Stimulated activated CD4-positive, alpha-beta T cell treated with anti-CD3 and anti-CD28 coated beads, Interleukin-2, amount 100 ng/mL, for 4 hours (primary cell): Measurements from ENCODE around the gene LARP4B.
"Not testable (repeated sequence)": the region's sequence is repeated elsewhere in the genome, so short reads cannot be mapped to it uniquely, and the experiment has no call there.

ENCODE experiments used
- DNase-seq: peaks from one replicate; pipeline ENCODE4 v3.0.0-alpha.2; 2020; ENCODE audit warnings: low read depth

Gene LARP4B

DNA sequence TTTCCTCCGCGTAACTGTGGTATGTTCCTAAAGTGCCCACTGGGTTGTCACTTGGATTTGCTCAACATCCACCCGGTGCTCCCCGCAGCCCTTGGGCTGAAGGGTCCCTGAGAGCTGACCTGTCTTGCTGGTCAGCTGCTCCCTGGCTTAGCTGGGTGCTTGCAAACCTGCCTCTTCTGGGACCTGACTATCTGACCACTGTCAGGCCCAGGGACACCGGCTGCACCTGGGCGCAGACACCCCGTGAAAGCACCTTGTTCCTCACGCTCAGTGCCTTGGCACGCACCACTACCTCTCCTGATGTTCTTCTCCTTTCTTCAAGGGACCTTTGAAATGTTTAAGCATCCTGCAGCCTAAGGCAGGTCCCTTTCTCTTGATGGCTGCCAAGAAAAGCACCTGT lies 26.6 kb upstream of the LARP4B start:
- DNase-seq, result no peak

DNA sequence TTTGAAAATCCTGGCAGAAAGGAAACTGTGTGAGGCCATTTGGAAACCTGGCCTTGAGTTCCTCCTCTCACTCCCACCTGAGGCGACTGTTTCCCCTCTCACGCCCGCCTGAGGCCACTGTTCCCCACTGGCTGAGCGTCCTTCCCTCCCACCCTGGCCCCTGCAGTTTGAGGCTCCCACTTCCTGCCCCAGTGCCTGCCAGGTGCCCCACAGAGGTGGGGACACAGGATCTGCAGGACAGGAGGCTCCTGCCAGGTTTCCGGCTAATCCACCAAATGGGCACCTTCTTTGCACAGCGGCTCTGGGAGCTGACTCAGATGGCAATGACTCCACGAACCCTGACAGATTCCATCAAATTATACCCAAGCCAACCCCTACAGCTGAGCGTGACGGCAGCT lies 24.3 kb upstream of the LARP4B start:
- no peak for DNase-seq

DNA sequence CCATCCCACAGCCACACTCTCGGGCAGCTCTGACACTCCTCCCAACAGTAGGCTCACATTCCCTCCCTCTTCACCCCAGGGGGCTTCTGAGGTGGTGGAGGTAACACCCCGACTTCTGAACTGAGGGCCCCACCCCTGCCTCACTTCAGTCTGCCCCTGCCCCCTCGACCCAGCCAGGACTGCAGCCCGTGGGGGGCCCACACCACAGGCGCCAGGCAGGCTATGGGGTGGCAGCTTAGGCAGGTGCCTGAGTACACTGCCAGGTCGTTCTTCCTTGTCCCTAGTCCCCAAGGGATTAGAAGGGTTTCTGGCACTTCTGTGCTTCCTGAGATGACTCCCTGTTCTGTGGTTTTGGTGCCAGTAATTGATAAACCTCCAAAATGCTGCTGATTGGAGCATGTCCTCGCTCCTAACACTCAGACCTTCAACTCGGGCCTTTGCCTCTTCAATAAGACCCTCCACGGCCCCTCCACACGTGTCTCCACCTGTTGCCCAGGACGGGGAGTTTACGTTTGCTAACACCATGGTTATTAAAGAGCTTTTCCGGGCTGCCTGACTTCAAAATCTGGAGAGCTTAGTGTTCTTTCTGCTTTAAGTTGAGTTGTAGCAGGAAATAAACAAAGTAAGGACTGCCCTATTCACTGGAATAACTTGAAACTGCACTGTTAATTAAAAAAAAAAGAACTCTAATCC lies 23.8 kb upstream of the LARP4B start:
- no peak for DNase-seq

DNA sequence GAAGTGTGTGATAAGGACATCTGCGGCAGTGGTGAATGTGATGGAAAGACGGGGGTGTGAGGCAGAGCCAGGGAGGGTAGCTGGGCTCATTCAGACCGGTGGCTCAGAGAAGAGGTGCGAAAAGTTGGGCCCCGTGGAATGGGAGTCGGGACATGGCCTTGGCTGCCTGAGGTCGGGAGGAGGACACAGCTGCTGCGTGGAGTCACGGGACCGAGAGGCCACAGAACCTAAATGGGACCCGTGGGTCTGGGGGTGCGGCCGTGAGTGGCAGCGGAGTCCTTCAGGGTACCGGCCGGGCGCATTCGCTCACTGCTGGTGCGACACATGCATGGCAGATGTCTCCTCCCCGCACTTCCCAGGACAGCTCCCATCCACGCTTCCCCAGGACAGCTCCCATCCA lies 22.9 kb upstream of the LARP4B start:
- DNase-seq, result no peak

DNA sequence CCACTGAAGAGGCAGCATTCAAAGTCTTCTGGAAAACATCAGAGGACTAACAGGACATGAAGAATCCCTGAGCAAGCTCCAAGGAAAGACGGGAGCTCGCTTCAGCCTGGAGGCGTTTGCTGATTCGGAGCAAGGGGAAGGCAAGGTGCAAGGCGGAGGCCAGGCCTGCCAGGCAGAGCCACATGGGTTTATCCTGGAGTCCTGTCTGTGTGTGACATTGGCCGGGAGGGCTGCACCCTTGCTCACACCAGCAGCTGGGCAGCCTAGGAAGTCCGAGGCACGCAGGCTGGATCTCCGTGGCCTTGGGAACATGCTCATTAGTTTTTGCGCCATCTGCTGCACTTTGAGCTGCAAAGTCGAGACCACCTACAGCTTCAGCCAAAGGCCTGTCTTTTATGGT lies 22.3 kb upstream of the LARP4B start:
- no peak for DNase-seq

DNA sequence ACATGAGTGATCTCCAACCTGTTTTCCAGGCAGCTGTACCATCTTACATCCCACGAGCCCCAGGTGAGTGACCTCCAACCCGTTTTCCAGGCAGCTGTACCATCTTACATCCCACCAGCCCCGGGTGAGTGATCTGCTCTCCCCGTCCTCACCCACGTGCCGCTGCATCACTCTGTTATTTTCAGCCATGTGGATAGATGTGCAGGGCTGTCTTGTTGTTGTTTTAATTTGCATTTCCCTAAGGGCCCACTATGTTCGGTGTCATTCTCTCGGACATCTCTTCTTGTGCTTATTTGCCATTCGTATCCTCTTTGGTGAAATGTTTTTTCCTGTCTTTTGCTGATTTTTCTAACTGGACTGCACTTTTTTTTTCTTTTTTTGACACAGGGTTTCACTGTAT lies 17.9 kb upstream of the LARP4B start:
- no peak for DNase-seq

DNA sequence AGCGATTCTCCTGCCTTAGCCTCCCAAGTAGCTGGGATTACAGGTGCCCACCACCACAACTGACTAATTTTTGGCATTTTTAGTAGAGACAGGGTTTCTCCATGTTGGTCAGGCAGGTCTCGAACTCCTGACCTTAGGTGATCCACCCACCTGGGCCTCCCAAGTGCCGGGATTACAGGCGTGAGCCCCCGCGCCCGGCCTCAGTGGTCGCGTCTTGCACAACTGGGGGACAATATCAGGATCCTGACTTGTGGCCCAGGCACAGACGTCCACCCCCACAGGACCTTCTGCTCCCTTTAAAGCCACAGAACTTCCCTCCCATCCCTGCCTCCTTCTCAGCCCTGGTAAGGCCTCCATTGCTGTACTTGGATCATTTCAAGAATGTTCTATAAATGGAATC lies 16.8 kb upstream of the LARP4B start:
- DNase-seq, result no peak

DNA sequence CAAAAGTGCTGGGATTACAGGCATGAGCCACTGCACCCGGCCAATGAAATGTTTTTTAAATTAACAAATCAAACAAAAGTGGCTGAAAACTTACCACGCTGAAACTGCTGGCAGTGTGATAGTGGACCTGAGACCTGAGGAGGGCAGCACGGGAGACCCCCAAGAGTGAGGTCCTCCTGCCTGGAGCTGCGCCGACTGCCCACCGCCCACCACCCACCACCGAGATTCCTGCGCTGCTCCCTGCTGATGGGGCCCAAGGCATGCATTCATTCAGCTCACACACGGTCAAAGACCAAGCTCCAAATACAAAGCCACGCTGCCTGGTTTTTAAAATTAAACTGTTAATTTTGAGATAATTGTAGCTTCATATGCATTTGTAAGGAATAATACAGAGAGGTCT lies 16.4 kb upstream of the LARP4B start:
- DNase-seq, result no peak

DNA sequence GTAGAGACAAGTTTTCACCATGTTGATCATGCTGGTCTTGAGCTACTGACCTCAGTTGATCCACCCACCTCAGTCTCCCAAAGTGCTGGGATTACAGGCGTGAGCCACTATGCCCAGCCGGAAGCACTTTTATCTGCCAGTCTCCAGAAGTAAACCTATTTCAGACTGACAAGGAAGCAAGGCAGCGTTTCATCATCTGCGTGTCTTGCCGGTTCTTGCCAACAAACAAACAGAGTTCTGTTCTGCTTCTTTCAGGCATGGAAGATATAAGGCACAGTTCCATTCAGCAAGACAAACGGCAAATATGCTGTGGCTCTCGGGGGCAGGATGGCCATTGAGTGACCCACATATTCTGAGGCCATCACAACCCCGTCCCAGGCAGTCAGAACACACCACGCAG lies 15.5 kb upstream of the LARP4B start:
- no peak for DNase-seq

DNA sequence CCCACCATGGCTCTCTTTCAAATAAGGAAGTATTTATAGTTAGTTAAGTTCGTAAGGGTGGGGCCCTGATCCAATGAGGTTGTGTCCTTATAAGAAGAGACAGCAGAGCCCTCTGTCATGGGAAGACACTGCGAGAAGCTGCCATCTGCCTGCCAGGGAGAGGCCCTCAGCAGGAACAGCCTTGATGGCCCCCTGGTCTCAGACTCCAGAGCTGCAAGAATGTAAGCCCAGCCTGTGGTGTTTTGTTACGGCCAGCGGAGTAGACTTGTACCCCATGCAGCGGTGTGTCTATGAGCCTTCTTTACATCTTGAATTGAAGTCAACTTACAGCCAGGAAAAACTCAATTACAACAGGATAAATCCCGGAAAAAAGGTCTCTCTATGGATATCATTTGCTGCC lies 14.3 kb upstream of the LARP4B start:
- DNase-seq, result no peak

DNA sequence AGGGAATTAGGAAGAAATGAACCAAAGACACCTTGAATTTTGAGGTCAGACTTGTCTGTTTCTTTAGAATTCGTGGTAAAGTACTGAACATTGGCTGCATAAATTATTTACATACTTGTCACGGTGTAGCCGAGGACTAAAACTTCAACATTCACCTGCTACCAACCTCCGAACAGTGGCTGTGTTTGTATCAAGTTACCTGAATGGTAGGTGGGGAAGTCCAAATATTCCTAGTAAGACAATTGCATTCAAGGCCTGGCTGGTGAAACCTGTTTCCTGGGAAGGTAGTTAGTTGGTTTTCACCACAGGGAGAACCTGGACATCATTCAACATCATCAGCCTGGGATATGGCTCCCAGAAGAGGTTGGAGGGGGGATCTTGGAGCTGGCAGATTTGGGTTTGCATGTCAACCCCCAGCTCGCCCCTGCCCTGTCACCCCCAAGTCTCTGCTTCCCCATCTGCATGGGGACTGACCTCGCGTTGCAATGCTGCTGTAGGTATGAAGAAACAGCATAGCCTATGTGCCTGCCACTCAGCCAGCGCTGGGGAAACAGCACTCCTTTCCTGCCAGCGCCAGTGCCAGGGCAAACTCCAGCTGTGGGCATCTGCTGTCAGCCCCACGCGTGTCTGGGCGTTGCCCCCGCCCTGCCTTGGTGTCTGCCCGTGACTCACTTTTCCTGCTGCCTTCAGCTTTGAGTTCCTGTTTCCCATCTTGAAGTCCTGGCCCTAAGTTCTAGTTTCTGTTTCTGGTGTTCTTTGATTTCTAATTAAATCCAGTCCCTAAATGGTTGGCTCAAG lies 12.7 kb upstream of the LARP4B start:
- peak; percentile 61 for DNase-seq

DNA sequence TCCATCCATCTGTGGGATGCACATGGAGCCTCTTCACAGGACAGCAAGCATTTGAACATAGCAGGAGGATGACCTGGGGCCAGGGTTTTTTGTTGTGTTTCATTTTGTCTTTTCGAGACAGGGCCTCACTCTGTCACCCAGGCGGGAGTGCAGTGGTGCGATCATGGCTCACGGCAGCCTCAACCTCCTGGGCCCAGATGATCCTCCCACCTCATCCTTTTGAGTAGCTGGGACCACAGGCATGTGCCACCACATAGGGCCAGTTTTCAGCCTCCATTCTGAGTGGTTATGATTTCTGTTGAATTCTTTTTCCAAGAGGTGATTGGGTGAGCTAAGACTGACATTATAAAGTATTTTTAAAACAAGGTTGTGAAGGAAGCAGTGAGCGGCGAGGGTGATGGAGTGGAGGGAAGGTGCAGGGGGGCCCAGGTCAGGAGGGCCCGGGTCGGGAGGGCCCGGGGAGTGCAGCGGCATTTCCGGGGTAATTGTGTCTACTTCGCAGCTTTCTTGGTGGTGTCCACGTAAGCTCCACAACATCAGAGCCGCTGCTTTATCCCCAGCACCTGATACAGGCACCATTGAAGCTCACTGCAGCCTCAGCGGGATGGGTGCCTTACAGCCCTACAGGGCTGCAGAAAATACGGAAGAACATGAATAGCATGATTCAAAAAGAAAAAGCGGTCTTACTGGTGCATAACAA lies 12.0 kb upstream of the LARP4B start:
- no peak for DNase-seq

DNA sequence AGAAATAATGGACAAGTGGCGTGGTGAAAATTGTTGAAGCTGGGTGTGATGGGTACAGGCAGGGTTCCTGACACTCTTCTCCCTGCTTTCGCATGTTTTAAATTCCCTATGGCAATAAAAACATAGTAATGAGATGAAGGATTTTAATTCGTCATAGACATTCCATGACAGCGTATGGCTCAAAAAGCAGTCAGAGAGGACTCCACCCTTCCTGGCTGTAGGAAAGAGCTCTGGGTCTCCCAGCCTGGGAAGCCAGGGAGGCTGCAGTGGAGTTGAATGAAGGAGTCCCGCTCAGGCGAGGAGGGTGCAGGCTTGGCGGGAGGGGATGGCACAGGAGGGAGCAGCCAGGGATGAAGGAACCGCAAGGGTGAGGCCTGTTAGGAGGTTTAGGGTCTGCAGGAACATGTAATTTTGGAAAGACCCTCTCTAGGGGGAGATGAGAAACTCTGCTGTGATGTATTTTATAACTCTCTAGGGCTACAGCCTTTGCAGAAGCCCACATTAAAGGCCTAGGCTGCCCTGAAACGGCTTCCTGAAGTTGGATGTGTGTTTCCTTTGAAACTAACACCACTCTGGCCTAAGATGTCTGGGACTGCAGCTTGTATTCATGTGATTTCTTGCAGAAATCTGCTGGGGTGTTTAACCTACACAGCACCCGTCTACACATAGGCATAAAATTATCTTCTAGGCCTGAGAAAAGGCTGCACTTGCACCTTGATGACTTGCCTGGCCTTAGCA lies 7.6 kb upstream of the LARP4B start:
- DNase-seq, result no peak

DNA sequence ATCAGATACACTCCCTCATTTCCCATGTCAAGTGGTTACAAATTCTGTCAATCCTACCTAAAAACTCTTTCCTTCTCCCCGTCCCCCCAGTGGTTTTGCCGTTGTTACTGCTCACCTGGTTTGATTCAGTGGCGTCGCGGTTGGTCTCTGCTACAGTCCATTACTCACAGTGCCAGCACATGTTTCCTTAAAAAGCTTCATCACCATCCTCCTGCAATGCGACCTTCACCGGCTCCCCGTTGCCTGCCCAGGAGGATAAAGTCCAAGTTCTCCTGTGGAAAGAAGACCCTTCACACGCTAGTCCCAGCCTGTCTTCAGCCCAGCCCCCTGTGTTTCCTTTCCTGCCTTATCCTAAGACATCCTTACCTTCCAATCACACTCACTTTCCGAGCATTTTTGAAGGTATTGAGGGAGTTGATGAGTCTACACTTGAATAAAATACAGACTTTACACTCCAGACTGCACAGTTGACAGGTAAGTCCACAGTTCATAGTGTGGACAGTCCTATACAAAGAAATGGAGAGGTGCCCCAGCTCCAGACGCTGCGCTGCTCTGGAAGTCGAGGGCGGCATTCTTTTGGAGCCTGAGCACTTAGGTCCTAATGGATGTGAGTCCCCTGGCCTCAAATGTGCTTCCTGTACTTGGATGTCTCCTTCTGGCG lies 3.4 kb upstream of the LARP4B start:
- no peak for DNase-seq

DNA sequence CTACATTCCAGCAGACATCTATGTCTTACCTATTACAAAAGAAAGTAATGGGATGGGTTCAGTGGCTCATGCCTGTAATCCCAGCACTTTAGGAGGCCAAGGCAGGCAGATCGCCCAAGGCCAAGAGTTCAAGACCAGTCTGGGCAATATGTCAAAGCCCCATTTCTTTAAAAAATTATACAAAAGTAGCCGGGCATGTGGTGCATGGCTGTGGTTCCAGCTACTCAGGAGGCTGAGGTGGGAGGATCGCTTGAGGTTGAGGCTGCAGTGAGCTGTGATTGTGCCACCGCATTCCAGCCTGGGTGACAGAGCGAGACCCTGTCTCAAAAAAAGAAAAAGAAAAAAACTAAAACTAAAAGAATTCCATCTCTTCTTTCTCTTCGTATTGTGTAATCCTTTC lies 2.7 kb upstream of the LARP4B start:
- not testable (repeated sequence) for DNase-seq

DNA sequence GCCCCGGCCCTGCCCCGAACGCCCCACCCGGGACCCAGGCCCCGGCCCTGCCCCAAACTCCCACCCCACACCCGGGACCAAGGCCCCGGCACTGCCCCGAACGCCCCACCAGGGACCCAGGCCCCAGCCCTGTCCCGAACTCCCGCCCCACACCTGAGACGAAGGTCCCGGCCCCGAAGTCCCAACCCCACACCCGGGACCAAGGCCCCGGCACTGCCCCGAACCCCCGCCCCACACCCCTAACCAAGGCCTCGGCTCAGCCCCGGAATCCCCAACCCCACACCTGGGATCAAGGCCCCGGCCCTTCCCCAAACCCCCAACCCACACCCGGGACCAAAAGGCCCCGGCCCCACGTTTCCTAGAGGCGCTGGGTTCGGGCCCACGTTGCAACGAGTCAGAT lies 1.1 kb upstream of the LARP4B start:
- no peak for DNase-seq

DNA sequence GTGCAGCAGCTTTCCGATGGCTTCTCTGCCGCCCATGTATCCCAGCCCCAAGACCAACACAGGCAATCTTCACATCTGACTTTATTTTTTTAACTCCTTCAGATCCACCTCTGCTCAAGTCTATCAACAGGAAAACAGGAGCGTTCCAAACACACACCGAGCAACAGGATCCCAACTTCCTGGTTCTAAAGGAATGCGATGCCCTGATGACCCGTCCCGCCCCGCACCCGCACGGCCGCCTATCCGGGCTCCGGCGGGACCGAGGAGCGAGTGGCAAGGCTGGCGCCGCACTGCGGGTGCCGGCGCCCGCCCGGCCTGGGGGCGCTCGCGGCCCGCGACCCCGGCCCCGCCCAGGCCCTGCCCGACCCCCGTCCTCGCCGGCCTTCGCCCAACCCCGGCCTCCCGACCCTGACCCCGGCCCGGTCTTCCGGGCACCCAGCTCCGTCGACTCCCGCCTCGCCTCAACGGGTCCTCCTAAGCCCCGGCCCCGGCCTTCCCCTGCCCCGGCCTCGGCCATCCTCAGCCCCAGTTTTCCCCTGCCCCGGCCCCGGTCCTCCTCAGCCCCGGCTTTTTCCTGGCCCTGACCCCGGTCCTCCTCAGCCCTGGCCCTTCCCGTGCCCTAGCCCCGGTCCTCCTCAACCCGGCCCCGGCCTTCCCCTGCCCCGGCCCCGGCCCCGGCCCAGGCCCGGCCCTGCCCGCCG lies 730 bp downstream of the LARP4B start:
- DNase-seq, result no peak

DNA sequence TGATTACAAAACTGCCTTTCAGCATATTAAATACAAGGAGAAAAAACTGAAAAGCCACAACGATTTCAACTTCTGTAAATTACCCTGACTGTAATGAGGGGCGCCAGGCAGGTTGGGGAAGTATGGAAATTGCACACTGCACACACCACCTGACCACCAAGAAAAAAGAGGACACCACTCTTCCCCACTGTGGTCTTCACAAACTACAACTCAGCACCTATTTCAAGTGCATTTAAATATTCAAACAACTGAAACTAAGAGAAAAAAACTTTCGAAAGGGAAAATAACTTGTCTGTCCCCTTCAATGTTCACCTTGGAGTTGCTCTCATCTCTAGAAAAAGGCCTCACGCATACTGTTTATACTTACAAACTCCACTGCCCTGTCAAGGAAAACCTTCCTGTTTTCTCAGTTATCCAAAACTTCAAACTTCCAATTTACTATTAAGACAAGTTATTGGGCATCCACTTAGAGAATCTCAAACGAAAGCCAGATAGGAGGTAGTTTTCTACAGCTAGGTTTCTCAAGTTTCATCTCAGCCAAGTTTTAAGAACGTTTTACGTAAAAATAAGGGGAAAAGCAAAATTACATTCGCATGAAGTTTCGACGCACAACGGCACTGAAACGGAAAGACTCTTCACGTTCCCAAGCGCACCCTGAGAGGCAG lies 1.4 kb downstream of the LARP4B start:
- DNase-seq, result no peak

DNA sequence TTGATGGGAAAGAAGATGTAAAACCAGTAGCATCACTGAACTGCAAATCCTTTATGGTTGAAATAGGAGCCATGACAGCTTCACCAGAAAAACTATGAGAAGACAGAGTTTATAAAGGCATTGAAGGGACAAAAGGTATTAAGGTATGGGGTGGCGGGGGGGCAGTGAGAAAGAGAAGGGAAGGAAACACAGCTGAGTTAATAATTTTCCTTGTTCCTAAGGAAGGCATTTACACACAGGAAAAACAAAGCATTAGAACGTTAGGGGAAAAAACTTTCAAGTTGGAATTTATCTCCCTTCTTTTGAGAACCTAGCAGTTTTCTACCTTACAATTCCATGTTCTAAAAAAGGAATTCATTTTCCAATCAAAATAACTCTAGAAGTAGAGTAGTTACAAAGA lies 4.4 kb downstream of the LARP4B start:
- DNase-seq, result no peak

DNA sequence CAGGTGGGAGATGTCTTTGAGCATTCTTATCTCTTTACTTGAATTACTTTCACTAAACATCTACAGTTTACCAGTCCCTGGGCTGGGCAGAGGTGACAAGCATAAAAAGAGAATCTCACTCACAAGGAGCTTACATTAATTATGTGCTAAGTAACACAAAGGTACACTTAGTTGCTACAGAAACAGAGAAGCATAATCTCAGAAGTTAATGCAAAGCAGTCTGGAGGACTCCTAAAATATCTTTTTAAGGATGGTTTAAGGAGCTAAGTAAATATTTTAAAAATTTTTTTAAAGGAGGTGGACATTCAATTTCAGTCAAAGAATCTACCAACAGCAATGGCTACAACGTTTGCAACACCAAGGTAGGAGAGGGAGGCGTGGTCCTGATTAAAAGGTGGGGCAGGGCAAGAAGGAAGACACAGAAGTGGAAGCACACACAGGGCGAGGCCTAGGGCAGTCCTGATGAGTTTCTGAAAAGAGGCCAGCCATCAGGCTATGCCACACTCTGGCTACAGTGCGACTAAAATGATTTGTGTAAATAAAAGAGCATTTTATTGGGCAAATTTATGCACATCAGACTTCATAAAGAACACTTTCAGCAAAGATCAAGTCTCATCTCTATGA lies 5.3 kb downstream of the LARP4B start:
- no peak for DNase-seq

DNA sequence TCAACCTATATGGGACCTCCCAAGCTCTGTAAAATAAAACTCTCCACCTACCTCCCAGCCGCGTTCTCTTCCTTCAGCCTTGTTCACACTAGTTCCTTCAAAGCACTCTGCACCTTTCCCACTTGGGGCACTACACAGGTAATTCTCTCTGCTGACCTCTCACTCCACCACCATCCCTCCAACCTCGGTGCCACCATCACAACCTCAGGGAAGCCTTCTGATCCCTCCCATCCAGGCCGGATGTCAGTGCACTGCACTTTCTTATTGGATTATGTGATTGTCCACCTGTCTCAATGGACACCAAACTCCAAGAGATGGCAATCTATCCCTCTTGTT lies 7.0 kb downstream of the LARP4B start:
- no peak for DNase-seq
